ENCODE results near the gene OR7E24. TPM values are rescaled to one million over a fixed set of nuclear protein-coding genes. Genes with fewer than 3 reads are reported as not detected.

OR7E24 gene
- not detected for total RNA-seq

DNA sequence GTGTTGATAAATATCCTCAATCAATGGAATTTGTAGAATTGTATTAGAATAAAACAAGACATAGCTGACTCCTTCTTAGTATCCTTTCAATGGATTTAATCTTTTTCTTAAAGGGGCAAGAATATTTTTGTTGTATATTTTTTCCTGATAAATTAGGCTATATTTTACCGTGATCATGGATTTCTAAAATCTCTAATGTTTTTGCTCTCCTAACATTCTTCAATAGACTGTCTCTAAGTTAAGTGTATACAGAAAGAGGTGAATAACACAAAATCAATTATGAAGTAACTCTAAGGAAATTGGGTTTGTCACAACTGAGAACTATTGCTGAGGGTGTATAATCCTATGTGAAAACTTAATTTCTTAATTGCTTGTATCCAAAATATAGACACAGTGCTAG is at the start of gene OR7E24:
Gene OR7E24, plus strand, starts transcription at position 301 of the 400 bp plus-strand sequence. CDS start 114 bp downstream, outside the sequence.

DNA sequence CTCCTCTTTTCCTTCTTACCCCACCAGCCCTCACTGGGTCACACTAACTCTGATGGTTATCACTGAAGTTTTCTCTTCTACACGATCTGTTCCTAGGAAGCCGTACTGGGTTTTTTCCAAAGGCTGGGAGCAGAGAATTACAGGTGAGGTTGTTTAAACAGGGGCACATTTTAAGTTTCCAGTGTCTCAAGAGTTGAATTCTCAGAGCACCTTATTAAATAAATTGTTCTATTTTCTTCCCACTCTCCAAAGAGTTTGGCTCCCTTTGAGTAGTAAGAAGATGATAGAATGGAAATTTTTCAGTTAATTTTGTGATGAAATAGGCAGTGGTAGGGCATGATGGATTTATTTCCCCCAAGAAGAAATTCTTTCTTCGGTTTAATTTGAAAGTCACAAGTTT is 31.2 kb upstream of the OR7E24 start, which contains the start of gene OR7D4:
Gene OR7D4, minus strand, starts transcription at position 101 of the 400 bp plus-strand sequence. CDS start 4,752 bp downstream, outside the sequence.

Other genes starting within 250 kb of the OR7E24 start
- gene MUC16, start 240.5 kb upstream of the OR7E24 start, total RNA-seq: not detected
- gene OR1M1, start 163.9 kb upstream of the OR7E24 start, total RNA-seq: not detected
- not detected for gene OR7G2, start 143.5 kb upstream of the OR7E24 start, total RNA-seq
- not detected for gene OR7G1, start 135.2 kb upstream of the OR7E24 start, total RNA-seq
- not detected for gene OR7G3, start 124.0 kb upstream of the OR7E24 start, total RNA-seq
- gene ZNF317, start 110.5 kb upstream of the OR7E24 start, total RNA-seq: 10 to 100 TPM; 22.4 to 25.6 TPM
- under 1 TPM in 1 of 2 donors, not detected in 1; under 0.01 TPM for gene OR7D2, start 72.0 kb upstream of the OR7E24 start, total RNA-seq
- gene OR7D4, start 31.3 kb upstream of the OR7E24 start, total RNA-seq: not detected
- 1 to 10 TPM; 5.3 to 7.2 TPM for gene ZNF699, start 58.9 kb downstream of the OR7E24 start, total RNA-seq
- gene ZNF559, start 73.2 kb downstream of the OR7E24 start, total RNA-seq: 10 to 100 TPM in 1 of 2 donors, 1 to 10 TPM in 1; 8.3 to 11.0 TPM
- gene ZNF177, start 112.1 kb downstream of the OR7E24 start, total RNA-seq: 1 to 10 TPM in 1 of 2 donors, under 1 TPM in 1; 0.33 to 1.0 TPM
- gene ZNF266, start 184.6 kb downstream of the OR7E24 start, total RNA-seq: 10 to 100 TPM in 1 of 2 donors, 1 to 10 TPM in 1; 9.3 to 10.3 TPM
- 1 to 10 TPM in 1 of 2 donors, not detected in 1; 1.7 TPM for gene ZNF560, start 247.7 kb downstream of the OR7E24 start, total RNA-seq

All from melanocyte of skin (primary cell).